Measurements from ENCODE around the gene RRP12.

GRCh38 chr10:97325754-97326153 lies 75.4 kb downstream of the RRP12 start:
- TF ChIP-seq POLR2A (IDR thresholded peaks at IDR 0.05): no peak
- no peak for TF ChIP-seq CTCF (IDR thresholded peaks at IDR 0.05)

All from esophagus squamous epithelium (tissue), 4 donors.